SK-N-SH (cell line): ENCODE data around the gene PCDHGA2. TPM values are rescaled to one million over a fixed set of nuclear protein-coding genes. Genes with fewer than 3 reads are reported as not detected.

Experiments
- CTCF ChIA-PET: fragments of 300-600, 350-600 bp; formaldehyde crosslinking; extraction: SDS; loops from one replicate; lab custom pipeline; 2021; lab: Yijun Ruan, JAX
- POLR2A ChIA-PET: fragments of 350-600 bp; sonication (Branson Sonifier 250); formaldehyde crosslinking; extraction: SDS; loops from one replicate; lab custom pipeline; 2020; ENCODE audit warnings: antibody characterized with exemption, inconsistent platforms; lab: Yijun Ruan, JAX
- DNase-seq: peaks from one replicate; pipeline ENCODE4 v3.0.0; 2012
- H2AFZ ChIP-seq: fragments of 200-600 bp; sonication (generic); 2 replicates; pipeline ENCODE4 v1.8.1; 2016; ENCODE audit warnings: antibody characterized with exemption, mild to moderate bottlenecking, low read depth
- H3F3A ChIP-seq: fragments of 200-600 bp; sonication (generic); replicated peaks from 2 replicates; pipeline ENCODE3; 2016; ENCODE audit warnings: antibody characterized with exemption, mild to moderate bottlenecking; ENCODE audit not compliant: insufficient read depth
- H3K27ac ChIP-seq, 2 experiments: fragments of 200-500 bp in 1 of 2; fragments of 200-600 bp in 1 of 2; sonication (Bioruptor generic) in 1 of 2; sonication (generic), shearing (Covaris generic) in 1 of 2; 2 replicates each; pipeline versions ENCODE4 v1.5.1 to v1.6.1; 2014 to 2016; ENCODE audit warnings: low read depth in 2 of 2, inconsistent platforms in 1 of 2, low read length in 1 of 2, mild to moderate bottlenecking in 1 of 2, mixed read lengths in 1 of 2
- H3K27me3 ChIP-seq: fragments of 200-600 bp; sonication (generic), shearing (Covaris generic); 2 replicates; pipeline ENCODE4 v1.6.1; 2016; ENCODE audit warnings: mixed run types; ENCODE audit not compliant: insufficient read depth
- H3K36me3 ChIP-seq, 2 experiments: fragments of 200-500 bp in 1 of 2; fragments of 200-600 bp in 1 of 2; sonication (Bioruptor generic) in 1 of 2; sonication (generic) in 1 of 2; replicated peaks in 1 of 2; 2 replicates each; pipeline versions ENCODE3 to v1.5.1; 2014 to 2016; ENCODE audit warnings: low read length in 1 of 2, mild to moderate bottlenecking in 1 of 2; ENCODE audit not compliant: insufficient read depth in 2 of 2, control insufficient read depth in 1 of 2
- H3K4me1 ChIP-seq, 2 experiments: fragments of 200-500 bp in 1 of 2; fragments of 200-600 bp in 1 of 2; sonication (Bioruptor generic) in 1 of 2; sonication (generic), shearing (Covaris generic) in 1 of 2; 2 replicates each; pipeline versions ENCODE4 v1.5.1 to v1.6.1; 2014 to 2016; ENCODE audit warnings: low read depth in 1 of 2, low read length in 1 of 2, mixed run types in 1 of 2; ENCODE audit not compliant: insufficient read depth in 2 of 2, control insufficient read depth in 1 of 2
- H3K4me2 ChIP-seq: fragments of 200-600 bp; sonication (generic), shearing (Covaris generic); 2 replicates; pipeline ENCODE4 v1.6.1; 2017; ENCODE audit warnings: mixed run types
- H3K4me3 ChIP-seq, 2 experiments: fragments of 200-500 bp in 1 of 2; fragments of 200-600 bp in 1 of 2; sonication (Bioruptor generic) in 1 of 2; sonication (generic), shearing (Covaris generic) in 1 of 2; 2 replicates each; pipeline versions ENCODE4 v1.5.1 to v1.8.1; 2014 to 2016; ENCODE audit warnings: low read depth in 2 of 2, inconsistent platforms in 1 of 2, low read length in 1 of 2, mild to moderate bottlenecking in 1 of 2, mixed read lengths in 1 of 2, moderate library complexity in 1 of 2
- H3K79me2 ChIP-seq: fragments of 200-600 bp; sonication (generic); 2 replicates; pipeline ENCODE4 v1.8.1; 2017; ENCODE audit warnings: mild to moderate bottlenecking; ENCODE audit not compliant: insufficient read depth
- H3K9ac ChIP-seq: fragments of 200-600 bp; sonication (generic); 2 replicates; pipeline ENCODE4 v1.6.1; 2017; ENCODE audit warnings: mixed run types
- H3K9me2 ChIP-seq: fragments of 200-600 bp; sonication (generic); 2 replicates; pipeline ENCODE4 v1.6.1; 2017; ENCODE audit warnings: mixed run types
- H3K9me3 ChIP-seq: fragments of 200-600 bp; sonication (generic); 2 replicates; pipeline ENCODE4 v1.6.1; 2017; ENCODE audit warnings: mixed run types, mild to moderate bottlenecking, moderate library complexity
- H4K20me1 ChIP-seq: fragments of 200-600 bp; sonication (generic); 2 replicates; pipeline ENCODE4 v1.6.1; 2017; ENCODE audit warnings: mild to moderate bottlenecking, mixed run types; ENCODE audit not compliant: insufficient read depth
- EP300 ChIP-seq, 2 experiments: IDR thresholded peaks; 2 replicates each; pipeline versions ENCODE4 v1.4.0 to v1.6.1; 2012; ENCODE audit warnings: borderline replicate concordance in 1 of 2, low read depth in 1 of 2, low read length in 1 of 2
- FOXM1 ChIP-seq: IDR thresholded peaks from 2 replicates; pipeline ENCODE4 v1.4.0; 2012; ENCODE audit warnings: low read depth, mild to moderate bottlenecking
- IRF3 ChIP-seq: fragments of 150-350 bp; IDR thresholded peaks from 2 replicates; pipeline ENCODE4 v1.6.1; 2016; ENCODE audit warnings: mild to moderate bottlenecking, low read depth, low read length
- JUND ChIP-seq: IDR thresholded peaks from 2 replicates; pipeline ENCODE4 v1.4.0; 2012
- MEF2A ChIP-seq: IDR thresholded peaks from 2 replicates; pipeline ENCODE4 v1.4.0; 2012; ENCODE audit warnings: low read depth, borderline replicate concordance
- MXI1 ChIP-seq: IDR thresholded peaks from 2 replicates; pipeline ENCODE4 v1.6.1; 2012; ENCODE audit warnings: mild to moderate bottlenecking, low read depth, low read length, improper control_type of control experiment
- RAD21 ChIP-seq: IDR thresholded peaks from 2 replicates; pipeline ENCODE4 v1.6.1; 2012; ENCODE audit warnings: mild to moderate bottlenecking, low read length
- RXRA ChIP-seq: IDR thresholded peaks from 2 replicates; pipeline ENCODE4 v1.4.0; 2012; ENCODE audit warnings: low read depth, mild to moderate bottlenecking, borderline replicate concordance
- USF2 ChIP-seq: fragments of 150-350 bp; IDR thresholded peaks from 2 replicates; pipeline ENCODE4 v1.6.1; 2017; ENCODE audit warnings: antibody characterized with exemption, low read length, low read depth, borderline replicate concordance
- ZBTB33 ChIP-seq: IDR thresholded peaks from 2 replicates; pipeline ENCODE4 v1.4.0; 2012; ENCODE audit warnings: low read depth, borderline replicate concordance
- WGBS: methylation state at CpG from one replicate; pipeline ENCODE4 v1.1.6; 2017; ENCODE audit warnings: low lambda C conversion rate; 5-methylcytosine and 5-hydroxymethylcytosine counted together
- polyA plus RNA-seq, 3 experiments: library from polyadenylated mRNA; depleted of rRNA; stranded (reverse); fragments of >200 nt; gene quantifications; 2 replicates each; pipeline ENCODE4 v1.2.3, GENCODE V29; 2012

Gene PCDHGA2
- polyA plus RNA-seq, 1 of the 3 experiments (the other 2 are of a cell fraction) = 1.4 TPM

GRCh38 chr5:141389153-141390042 lies 50.8 kb downstream of the PCDHGA2 start:
- H3K9me3 ChIP-seq = peaks cover 7% of the 10 kb centered on the region; the same call in 1 of the 2 replicates
- 83% methylated on average over 50 of the region's 77 CpGs for WGBS
- TF ChIP-seq MXI1 = no peak
- TF ChIP-seq RAD21 = no peak
- no peak for TF ChIP-seq JUND
- no peak for TF ChIP-seq MEF2A
- no peak for TF ChIP-seq FOXM1
- no peak for TF ChIP-seq IRF3
- TF ChIP-seq RXRA = no peak
- no peak for TF ChIP-seq EP300 (IDR thresholded peaks at IDR 0.05; ENCODE audit: borderline replicate concordance in 1 of 2, low read depth in 1 of 2, low read length in 1 of 2)
- no peak for TF ChIP-seq ZBTB33
- TF ChIP-seq USF2 = no peak
- TF ChIP-seq, all 33 proteins: peak for 0
- Histone ChIP-seq H3K27me3 (no peaks in the 10 kb centered on the region), H3K27ac (no peak overlapping the region), H3K4me2 (no peak overlapping the region), H2AFZ (no peak overlapping the region), H3K9me2 (no peaks in the 10 kb centered on the region), H3F3A (no peaks in the 10 kb centered on the region), H4K20me1 (no peaks in the 10 kb centered on the region), H3K9ac (no peak overlapping the region), H3K4me1 (no peaks in the 10 kb centered on the region), H3K36me3 (peaks cover 0 to 19% of the 10 kb centered on the region in 2 experiments), H3K79me2 (no peaks in the 10 kb centered on the region), H3K4me3 (no peak overlapping the region; a peak in 1 of 4 replicates)
- ChIA-PET CTCF (interaction anchor here (1.1 to 2.4 kb wide), 3 partner anchors 135 to 515 kb away, joined by 3 to 11 read pairs (median 4); no protein-coding TSS in a partner anchor), POLR2A (no interaction called here)
- no peak for DNase-seq
